WTC11 (cell line): Measurements from ENCODE around the gene DNAH1. TPM values are rescaled to one million over a fixed set of nuclear protein-coding genes. Genes with fewer than 3 reads are reported as not detected.

ENCODE experiments used
- ATAC-seq: fragments of 200-7000 bp; cut with Tn5 transposase; 2 replicates; pipeline ENCODE4 v1.10.0; 2021; ENCODE audit warnings: mild to moderate bottlenecking, moderate library complexity
- CTCF ChIA-PET: fragments of 300-600 bp; sonication (Branson Sonifier 250); formaldehyde crosslinking; loops from one replicate; lab custom pipeline; 2021; ENCODE audit warnings: antibody characterized with exemption; lab: Charles Lee
- POLR2A ChIA-PET: fragments of 350-600 bp; sonication (Branson Sonifier 250); formaldehyde crosslinking; loops from one replicate; lab custom pipeline; 2021; ENCODE audit warnings: antibody characterized with exemption; lab: Charles Lee
- DNase-seq: peaks from one replicate; pipeline ENCODE4 v3.0.0; 2021; ENCODE audit warnings: low spot score
- H3K27ac Mint-ChIP-seq: 2 replicates; pipeline ENCODE4 v1.8.0; 2021; ENCODE audit warnings: mixed read lengths
- H3K27me3 Mint-ChIP-seq: 2 replicates; pipeline ENCODE4 v1.8.0; 2021; ENCODE audit warnings: low read depth, mild to moderate bottlenecking, moderate library complexity, mixed read lengths
- H3K36me3 Mint-ChIP-seq: 2 replicates; pipeline ENCODE4 v1.8.0; 2021; ENCODE audit warnings: mixed read lengths
- H3K4me1 Mint-ChIP-seq: 2 replicates; pipeline ENCODE4 v1.8.0; 2022; ENCODE audit warnings: mixed read lengths
- H3K4me3 Mint-ChIP-seq: 2 replicates; pipeline ENCODE4 v1.8.0; 2021; ENCODE audit warnings: mild to moderate bottlenecking, moderate library complexity, mixed read lengths
- H3K9me3 Mint-ChIP-seq: 2 replicates; pipeline ENCODE4 v1.8.0; 2021; ENCODE audit warnings: mixed read lengths
- CTCF ChIP-seq: fragments of 200-600 bp; IDR thresholded peaks from 2 replicates; pipeline ENCODE4 v1.8.0; 2022; ENCODE audit warnings: antibody characterized with exemption
- EMX1 ChIP-seq: fragments of 250-450 bp; sonication (Bioruptor Pico); IDR thresholded peaks from 2 replicates; pipeline ENCODE4 v1.8.0; 2021; ENCODE audit warnings: mild to moderate bottlenecking
- ESRRA ChIP-seq: sonication (generic); formaldehyde crosslinking; IDR thresholded peaks from 2 replicates; pipeline ENCODE4 v1.8.1; 2022; ENCODE audit warnings: mild to moderate bottlenecking, missing genetic modification reagents, borderline replicate concordance
- MAX ChIP-seq: sonication (generic); formaldehyde crosslinking; IDR thresholded peaks from 2 replicates; pipeline ENCODE4 v1.8.0; 2022; ENCODE audit warnings: mild to moderate bottlenecking, missing genetic modification reagents
- NFYB ChIP-seq: sonication (generic); formaldehyde crosslinking; conservative IDR thresholded peaks from 2 replicates; pipeline ENCODE4 v1.8.0; 2022; ENCODE audit warnings: low read depth, missing genetic modification reagents
- NR2C2 ChIP-seq: sonication (generic); formaldehyde crosslinking; IDR thresholded peaks from 2 replicates; pipeline ENCODE4 v1.8.0; 2022; ENCODE audit warnings: mild to moderate bottlenecking, missing genetic modification reagents
- RELA ChIP-seq: sonication (generic); formaldehyde crosslinking; IDR thresholded peaks from 2 replicates; pipeline ENCODE4 v1.8.1; 2022; ENCODE audit warnings: missing genetic modification reagents, mild to moderate bottlenecking, borderline replicate concordance
- RORB ChIP-seq: fragments of 250-450 bp; sonication (Bioruptor Pico); IDR thresholded peaks from 2 replicates; pipeline ENCODE4 v1.9.0; 2021; ENCODE audit warnings: mild to moderate bottlenecking
- SMAD3 ChIP-seq: sonication (generic); formaldehyde crosslinking; IDR thresholded peaks from 2 replicates; pipeline ENCODE4 v1.8.0; 2022; ENCODE audit warnings: missing genetic modification reagents, mild to moderate bottlenecking, borderline replicate concordance
- TCF7 ChIP-seq: sonication (generic); formaldehyde crosslinking; IDR thresholded peaks from 2 replicates; pipeline ENCODE4 v1.8.0; 2022; ENCODE audit warnings: mild to moderate bottlenecking, low read depth, missing genetic modification reagents, moderate library complexity
- TEAD1 ChIP-seq: sonication (generic); formaldehyde crosslinking; IDR thresholded peaks from 2 replicates; pipeline ENCODE4 v1.8.0; 2022; ENCODE audit warnings: mild to moderate bottlenecking, missing genetic modification reagents
- ZNF263 ChIP-seq: sonication (generic); formaldehyde crosslinking; IDR thresholded peaks from 2 replicates; pipeline ENCODE4 v1.8.1; 2022; ENCODE audit warnings: low read depth, mild to moderate bottlenecking, moderate library complexity, missing genetic modification reagents
- ZNF532 ChIP-seq: fragments of 250-450 bp; sonication (Bioruptor Pico); IDR thresholded peaks from 2 replicates; pipeline ENCODE4 v1.9.0; 2021; ENCODE audit warnings: mild to moderate bottlenecking, borderline replicate concordance
- total RNA-seq: library from RNA; stranded (reverse); gene quantifications from 3 replicates; pipeline ENCODE4 v1.2.3, GENCODE V29; 2021
- TF ChIP-seq, protein P1 (sequence below): sonication (generic); formaldehyde crosslinking; IDR thresholded peaks from 2 replicates; pipeline ENCODE4 v1.8.1; 2023; ENCODE audit warnings: mild to moderate bottlenecking, moderate library complexity, missing genetic modification reagents
- TF ChIP-seq, protein P2 (sequence below): sonication (generic); formaldehyde crosslinking; IDR thresholded peaks from 2 replicates; pipeline ENCODE4 v1.8.0; 2023; ENCODE audit warnings: missing genetic modification reagents
- TF ChIP-seq, protein P3 (sequence below): sonication (generic); formaldehyde crosslinking; IDR thresholded peaks from 2 replicates; pipeline ENCODE4 v1.8.0; 2022; ENCODE audit warnings: mild to moderate bottlenecking, missing genetic modification reagents
- TF ChIP-seq, protein P4 (sequence below): sonication (generic); formaldehyde crosslinking; IDR thresholded peaks from 2 replicates; pipeline ENCODE4 v1.8.0; 2023; ENCODE audit warnings: mild to moderate bottlenecking, missing genetic modification reagents

The DNAH1 gene
- total RNA-seq, 1 experiment from 2014 or later = 1.5 TPM

DNA sequence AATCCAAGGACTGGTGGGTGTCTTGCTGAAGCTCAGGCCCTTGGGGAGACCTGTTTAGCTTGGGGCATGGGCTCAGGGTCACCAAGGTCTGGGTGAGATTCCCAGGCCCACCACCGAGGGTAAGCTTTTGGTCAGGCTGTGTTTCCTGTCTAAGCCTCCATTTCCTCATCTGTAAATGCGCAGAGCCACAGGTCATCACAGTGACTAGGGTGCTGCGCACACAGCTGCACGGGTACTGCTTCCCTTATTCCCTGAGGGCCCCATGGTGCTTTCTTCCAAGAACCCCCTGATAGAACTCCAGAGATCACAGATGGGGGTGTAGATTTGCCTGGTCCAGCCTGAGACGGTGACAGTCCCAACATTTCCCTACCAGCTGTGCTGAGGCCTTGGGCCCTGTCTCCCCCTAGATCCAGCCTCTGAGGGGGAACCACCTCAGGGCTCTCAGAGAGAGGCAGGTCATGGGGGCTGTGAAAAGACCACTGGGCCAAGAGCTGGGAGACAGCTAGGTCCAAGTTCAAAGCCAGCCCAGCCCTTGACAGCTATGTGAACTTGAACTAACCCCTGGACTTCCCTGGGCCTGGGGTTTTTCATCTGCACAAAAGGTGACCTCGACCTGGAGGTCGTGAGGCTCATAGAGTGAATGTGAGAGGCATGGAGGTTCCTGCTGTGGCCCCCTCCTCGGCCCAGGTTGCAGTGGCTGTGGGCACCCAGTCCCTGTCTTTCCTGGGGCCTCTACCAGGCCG, 68.1 kb downstream of the DNAH1 start:
- DNase-seq (no peak), ATAC-seq (no peak)
- Mint-ChIP-seq H3K4me1 (peaks cover 5% of the 10 kb centered on the region; the same call in 1 of the 2 replicates), H3K4me3 (no peak overlapping the region), H3K36me3 (no peaks in the 10 kb centered on the region), H3K27me3 (no peaks in the 10 kb centered on the region), H3K27ac (no peak overlapping the region), H3K9me3 (no peaks in the 10 kb centered on the region)
- TF ChIP-seq EMX1 (CRISPR knock-in tag) (no peak), NFYB (CRISPR knock-in tag) (no peak), CTCF (no peak), TEAD1 (CRISPR knock-in tag) (no peak), RELA (CRISPR knock-in tag) (no peak), NR2C2 (no peak), SMAD3 (CRISPR knock-in tag) (no peak), TCF7 (CRISPR knock-in tag) (no peak), ZNF532 (CRISPR knock-in tag) (no peak), RORB (CRISPR knock-in tag) (no peak), MAX (no peak), ZNF263 (CRISPR knock-in tag) (no peak), ESRRA (CRISPR knock-in tag) (no peak)
- TF ChIP-seq, protein P1, sequence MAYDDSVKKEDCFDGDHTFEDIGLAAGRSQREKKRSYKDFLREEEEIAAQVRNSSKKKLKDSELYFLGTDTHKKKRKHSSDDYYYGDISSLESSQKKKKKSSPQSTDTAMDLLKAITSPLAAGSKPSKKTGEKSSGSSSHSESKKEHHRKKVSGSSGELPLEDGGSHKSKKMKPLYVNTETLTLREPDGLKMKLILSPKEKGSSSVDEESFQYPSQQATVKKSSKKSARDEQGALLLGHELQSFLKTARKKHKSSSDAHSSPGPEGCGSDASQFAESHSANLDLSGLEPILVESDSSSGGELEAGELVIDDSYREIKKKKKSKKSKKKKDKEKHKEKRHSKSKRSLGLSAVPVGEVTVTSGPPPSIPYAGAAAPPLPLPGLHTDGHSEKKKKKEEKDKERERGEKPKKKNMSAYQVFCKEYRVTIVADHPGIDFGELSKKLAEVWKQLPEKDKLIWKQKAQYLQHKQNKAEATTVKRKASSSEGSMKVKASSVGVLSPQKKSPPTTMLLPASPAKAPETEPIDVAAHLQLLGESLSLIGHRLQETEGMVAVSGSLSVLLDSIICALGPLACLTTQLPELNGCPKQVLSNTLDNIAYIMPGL (CRISPR knock-in tag) = no peak
- TF ChIP-seq, protein P2, sequence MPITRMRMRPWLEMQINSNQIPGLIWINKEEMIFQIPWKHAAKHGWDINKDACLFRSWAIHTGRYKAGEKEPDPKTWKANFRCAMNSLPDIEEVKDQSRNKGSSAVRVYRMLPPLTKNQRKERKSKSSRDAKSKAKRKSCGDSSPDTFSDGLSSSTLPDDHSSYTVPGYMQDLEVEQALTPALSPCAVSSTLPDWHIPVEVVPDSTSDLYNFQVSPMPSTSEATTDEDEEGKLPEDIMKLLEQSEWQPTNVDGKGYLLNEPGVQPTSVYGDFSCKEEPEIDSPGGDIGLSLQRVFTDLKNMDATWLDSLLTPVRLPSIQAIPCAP (CRISPR knock-in tag) = no peak
- TF ChIP-seq, protein P3, sequence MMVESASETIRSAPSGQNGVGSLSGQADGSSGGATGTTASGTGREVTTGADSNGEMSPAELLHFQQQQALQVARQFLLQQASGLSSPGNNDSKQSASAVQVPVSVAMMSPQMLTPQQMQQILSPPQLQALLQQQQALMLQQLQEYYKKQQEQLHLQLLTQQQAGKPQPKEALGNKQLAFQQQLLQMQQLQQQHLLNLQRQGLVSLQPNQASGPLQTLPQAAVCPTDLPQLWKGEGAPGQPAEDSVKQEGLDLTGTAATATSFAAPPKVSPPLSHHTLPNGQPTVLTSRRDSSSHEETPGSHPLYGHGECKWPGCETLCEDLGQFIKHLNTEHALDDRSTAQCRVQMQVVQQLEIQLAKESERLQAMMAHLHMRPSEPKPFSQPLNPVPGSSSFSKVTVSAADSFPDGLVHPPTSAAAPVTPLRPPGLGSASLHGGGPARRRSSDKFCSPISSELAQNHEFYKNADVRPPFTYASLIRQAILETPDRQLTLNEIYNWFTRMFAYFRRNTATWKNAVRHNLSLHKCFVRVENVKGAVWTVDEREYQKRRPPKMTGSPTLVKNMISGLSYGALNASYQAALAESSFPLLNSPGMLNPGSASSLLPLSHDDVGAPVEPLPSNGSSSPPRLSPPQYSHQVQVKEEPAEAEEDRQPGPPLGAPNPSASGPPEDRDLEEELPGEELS (CRISPR knock-in tag) = no peak
- TF ChIP-seq, protein P4, sequence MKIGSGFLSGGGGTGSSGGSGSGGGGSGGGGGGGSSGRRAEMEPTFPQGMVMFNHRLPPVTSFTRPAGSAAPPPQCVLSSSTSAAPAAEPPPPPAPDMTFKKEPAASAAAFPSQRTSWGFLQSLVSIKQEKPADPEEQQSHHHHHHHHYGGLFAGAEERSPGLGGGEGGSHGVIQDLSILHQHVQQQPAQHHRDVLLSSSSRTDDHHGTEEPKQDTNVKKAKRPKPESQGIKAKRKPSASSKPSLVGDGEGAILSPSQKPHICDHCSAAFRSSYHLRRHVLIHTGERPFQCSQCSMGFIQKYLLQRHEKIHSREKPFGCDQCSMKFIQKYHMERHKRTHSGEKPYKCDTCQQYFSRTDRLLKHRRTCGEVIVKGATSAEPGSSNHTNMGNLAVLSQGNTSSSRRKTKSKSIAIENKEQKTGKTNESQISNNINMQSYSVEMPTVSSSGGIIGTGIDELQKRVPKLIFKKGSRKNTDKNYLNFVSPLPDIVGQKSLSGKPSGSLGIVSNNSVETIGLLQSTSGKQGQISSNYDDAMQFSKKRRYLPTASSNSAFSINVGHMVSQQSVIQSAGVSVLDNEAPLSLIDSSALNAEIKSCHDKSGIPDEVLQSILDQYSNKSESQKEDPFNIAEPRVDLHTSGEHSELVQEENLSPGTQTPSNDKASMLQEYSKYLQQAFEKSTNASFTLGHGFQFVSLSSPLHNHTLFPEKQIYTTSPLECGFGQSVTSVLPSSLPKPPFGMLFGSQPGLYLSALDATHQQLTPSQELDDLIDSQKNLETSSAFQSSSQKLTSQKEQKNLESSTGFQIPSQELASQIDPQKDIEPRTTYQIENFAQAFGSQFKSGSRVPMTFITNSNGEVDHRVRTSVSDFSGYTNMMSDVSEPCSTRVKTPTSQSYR (CRISPR knock-in tag) = no peak
- CTCF ChIA-PET = interaction anchor here (0.6 to 3.5 kb wide), 63 partner anchors 7 to 673 kb away, joined by 3 to 74 read pairs (median 7); partner anchors contain the start of genes ABHD14B, GLYCTK, SEMA3G and TLR9
- POLR2A ChIA-PET = interaction anchor here (0.8 to 1.4 kb wide), 3 partner anchors 8 to 105 kb away, joined by 3 to 4 read pairs (median 3); partner anchors contain the start of gene WDR82
